HTERT RPE-1 (cell line): ENCODE data around the gene RAPGEF2.
"Not testable (repeated sequence)": the region's sequence is repeated elsewhere in the genome, so short reads cannot be mapped to it uniquely, and the experiment has no call there.

ENCODE experiments used
- in situ Hi-C: fragments of 300-500 bp; cut with MboI; formaldehyde crosslinking; loops from 4 replicates; pipeline ENCODE4 v1.14.3; 2020; ENCODE audit warnings: low sequenced_read_pairs

The RAPGEF2 gene

GRCh38 chr4:159235779-159236368 lies 133.0 kb downstream of the RAPGEF2 start:
- in situ Hi-C loops = no loop called here

GRCh38 chr4:159237975-159238374 lies 135.1 kb downstream of the RAPGEF2 start:
- in situ Hi-C loops = no loop called here

GRCh38 chr4:159238631-159239030 lies 135.8 kb downstream of the RAPGEF2 start:
- in situ Hi-C loops = no loop called here

- in situ Hi-C loops = no loop called here
Observed at GRCh38 chr4:159239629-159240028, 136.8 kb downstream of the RAPGEF2 start.

- in situ Hi-C loops = no loop called here
Observed at GRCh38 chr4:159240046-159240445, 137.2 kb downstream of the RAPGEF2 start.

- in situ Hi-C loops = no loop called here
Observed at GRCh38 chr4:159240687-159241086, 137.8 kb downstream of the RAPGEF2 start.

GRCh38 chr4:159242427-159242826 lies 139.5 kb downstream of the RAPGEF2 start:
- in situ Hi-C loops = no loop called here

GRCh38 chr4:159248384-159249178 lies 145.7 kb downstream of the RAPGEF2 start:
- in situ Hi-C loops = no loop called here

- in situ Hi-C loops = no loop called here
Observed at GRCh38 chr4:159250751-159251325, 148.0 kb downstream of the RAPGEF2 start.

GRCh38 chr4:159251580-159251979 lies 148.7 kb downstream of the RAPGEF2 start:
- in situ Hi-C loops = not testable (repeated sequence)

- in situ Hi-C loops = no loop called here
Observed at GRCh38 chr4:159252491-159252890, 149.6 kb downstream of the RAPGEF2 start.

- in situ Hi-C loops = no loop called here
Observed at GRCh38 chr4:159256037-159256436, 153.2 kb downstream of the RAPGEF2 start.

- in situ Hi-C loops = no loop called here
Observed at GRCh38 chr4:159258889-159259560, 156.1 kb downstream of the RAPGEF2 start.

GRCh38 chr4:159264057-159264456 lies 161.2 kb downstream of the RAPGEF2 start:
- in situ Hi-C loops = no loop called here

GRCh38 chr4:159266981-159267868 lies 164.3 kb downstream of the RAPGEF2 start:
- in situ Hi-C loops = no loop called here

GRCh38 chr4:159267869-159268285 lies 165.0 kb downstream of the RAPGEF2 start:
- in situ Hi-C loops = no loop called here

- in situ Hi-C loops = no loop called here
Observed at GRCh38 chr4:159268607-159269006, 165.7 kb downstream of the RAPGEF2 start.

GRCh38 chr4:159269116-159269515 lies 166.2 kb downstream of the RAPGEF2 start:
- in situ Hi-C loops = no loop called here

- in situ Hi-C loops = no loop called here
Observed at GRCh38 chr4:159269956-159270355, 167.1 kb downstream of the RAPGEF2 start.

- in situ Hi-C loops = no loop called here
Observed at GRCh38 chr4:159271856-159272255, 169.0 kb downstream of the RAPGEF2 start.
